Measurements from ENCODE around the gene MUS81.

GRCh38 chr11:65907878-65908277 lies 47.6 kb downstream of the MUS81 start:
- no peak for TF ChIP-seq CEBPB (IDR thresholded peaks at IDR 0.05)
- no peak for TF ChIP-seq FOSL2 (IDR thresholded peaks at IDR 0.05)
- TF ChIP-seq FOSL2 (CRISPR knock-in tag; IDR thresholded peaks at IDR 0.05), result no peak
- TF ChIP-seq, protein P1, sequence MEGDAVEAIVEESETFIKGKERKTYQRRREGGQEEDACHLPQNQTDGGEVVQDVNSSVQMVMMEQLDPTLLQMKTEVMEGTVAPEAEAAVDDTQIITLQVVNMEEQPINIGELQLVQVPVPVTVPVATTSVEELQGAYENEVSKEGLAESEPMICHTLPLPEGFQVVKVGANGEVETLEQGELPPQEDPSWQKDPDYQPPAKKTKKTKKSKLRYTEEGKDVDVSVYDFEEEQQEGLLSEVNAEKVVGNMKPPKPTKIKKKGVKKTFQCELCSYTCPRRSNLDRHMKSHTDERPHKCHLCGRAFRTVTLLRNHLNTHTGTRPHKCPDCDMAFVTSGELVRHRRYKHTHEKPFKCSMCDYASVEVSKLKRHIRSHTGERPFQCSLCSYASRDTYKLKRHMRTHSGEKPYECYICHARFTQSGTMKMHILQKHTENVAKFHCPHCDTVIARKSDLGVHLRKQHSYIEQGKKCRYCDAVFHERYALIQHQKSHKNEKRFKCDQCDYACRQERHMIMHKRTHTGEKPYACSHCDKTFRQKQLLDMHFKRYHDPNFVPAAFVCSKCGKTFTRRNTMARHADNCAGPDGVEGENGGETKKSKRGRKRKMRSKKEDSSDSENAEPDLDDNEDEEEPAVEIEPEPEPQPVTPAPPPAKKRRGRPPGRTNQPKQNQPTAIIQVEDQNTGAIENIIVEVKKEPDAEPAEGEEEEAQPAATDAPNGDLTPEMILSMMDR (IDR thresholded peaks at IDR 0.05), result no peak
- no peak for TF ChIP-seq USF2 (IDR thresholded peaks at IDR 0.05)
- no peak for TF ChIP-seq MYC (IDR thresholded peaks at IDR 0.05; ENCODE audit: borderline replicate concordance, low read length)
- TF ChIP-seq CHD4 (IDR thresholded peaks at IDR 0.05; ENCODE audit: borderline replicate concordance), result no peak
- TF ChIP-seq, protein P2, sequence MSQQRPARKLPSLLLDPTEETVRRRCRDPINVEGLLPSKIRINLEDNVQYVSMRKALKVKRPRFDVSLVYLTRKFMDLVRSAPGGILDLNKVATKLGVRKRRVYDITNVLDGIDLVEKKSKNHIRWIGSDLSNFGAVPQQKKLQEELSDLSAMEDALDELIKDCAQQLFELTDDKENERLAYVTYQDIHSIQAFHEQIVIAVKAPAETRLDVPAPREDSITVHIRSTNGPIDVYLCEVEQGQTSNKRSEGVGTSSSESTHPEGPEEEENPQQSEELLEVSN (IDR thresholded peaks at IDR 0.05; ENCODE audit: borderline replicate concordance, low read depth), result no peak
- TF ChIP-seq RCOR1 (IDR thresholded peaks at IDR 0.05; ENCODE audit: low read depth, low read length), result no peak
- no peak for TF ChIP-seq CBX2 (IDR thresholded peaks at IDR 0.05; ENCODE audit: borderline replicate concordance, low read depth)
- no peak for TF ChIP-seq PHF8 (IDR thresholded peaks at IDR 0.05; ENCODE audit: borderline replicate concordance, low read depth)
- TF ChIP-seq JUNB (IDR thresholded peaks at IDR 0.05), result no peak
- TF ChIP-seq KDM5A (IDR thresholded peaks at IDR 0.05), result no peak
